ENCODE data around the gene PARP15. TPM values are rescaled to one million over a fixed set of nuclear protein-coding genes. Genes with fewer than 3 reads are reported as not detected.

PARP15 gene
- total RNA-seq, 2 experiments from 2014 or later, result 36.6 to 38.6 TPM

DNA sequence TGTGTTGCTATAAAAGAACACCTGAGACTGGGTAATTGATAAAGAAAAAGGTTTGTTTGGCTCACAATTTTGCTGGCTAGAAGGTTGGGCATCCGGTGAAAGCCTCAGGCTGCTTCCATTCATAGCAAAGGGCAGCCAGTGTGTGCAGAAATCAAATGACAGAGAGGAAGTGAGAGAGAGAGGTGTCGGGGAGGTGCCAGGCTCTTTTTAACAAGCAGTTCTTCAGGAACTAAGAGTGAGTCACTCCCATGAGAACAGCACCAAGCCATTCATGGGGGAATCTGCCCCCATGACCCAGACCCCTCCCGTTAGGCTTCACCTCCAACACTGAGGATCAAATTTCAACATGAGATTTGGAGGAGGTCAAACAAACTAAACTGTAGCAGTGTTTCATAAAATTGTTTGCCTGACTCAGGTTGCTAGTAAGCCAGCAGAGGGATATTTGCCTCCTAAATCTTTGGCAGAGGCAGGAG, 4.5 kb upstream of the PARP15 start:
- H3K4me1 Mint-ChIP-seq (ENCODE audit: low read depth), result peaks cover 60% of the 10 kb centered on the region
- peak overlapping the region; percentile 77 for H3K27ac Mint-ChIP-seq
- H3K36me3 Mint-ChIP-seq (ENCODE audit: low read depth), result peaks cover 71% of the 10 kb centered on the region
- ATAC-seq (no peak), DNase-seq (peak; percentile 39)
- ChIA-PET CTCF (interaction anchor here (0.9 to 3.2 kb wide), 2 partner anchors 106 to 188 kb away, joined by 3 to 21 read pairs; partner anchors contain the start of genes FAM162A and PARP14), POLR2A (interaction anchor here (6.7 kb wide), 1 partner anchor 7 kb away, joined by 63 read pairs; the partner anchor contains the start of genes DTX3L and PARP9)
- H3K27me3 Mint-ChIP-seq (ENCODE audit: low read depth), result no peaks in the 10 kb centered on the region
- H3K4me3 Mint-ChIP-seq, result no peak overlapping the region
- no peaks in the 10 kb centered on the region for H3K9me3 Mint-ChIP-seq (ENCODE audit: insufficient read depth)

DNA sequence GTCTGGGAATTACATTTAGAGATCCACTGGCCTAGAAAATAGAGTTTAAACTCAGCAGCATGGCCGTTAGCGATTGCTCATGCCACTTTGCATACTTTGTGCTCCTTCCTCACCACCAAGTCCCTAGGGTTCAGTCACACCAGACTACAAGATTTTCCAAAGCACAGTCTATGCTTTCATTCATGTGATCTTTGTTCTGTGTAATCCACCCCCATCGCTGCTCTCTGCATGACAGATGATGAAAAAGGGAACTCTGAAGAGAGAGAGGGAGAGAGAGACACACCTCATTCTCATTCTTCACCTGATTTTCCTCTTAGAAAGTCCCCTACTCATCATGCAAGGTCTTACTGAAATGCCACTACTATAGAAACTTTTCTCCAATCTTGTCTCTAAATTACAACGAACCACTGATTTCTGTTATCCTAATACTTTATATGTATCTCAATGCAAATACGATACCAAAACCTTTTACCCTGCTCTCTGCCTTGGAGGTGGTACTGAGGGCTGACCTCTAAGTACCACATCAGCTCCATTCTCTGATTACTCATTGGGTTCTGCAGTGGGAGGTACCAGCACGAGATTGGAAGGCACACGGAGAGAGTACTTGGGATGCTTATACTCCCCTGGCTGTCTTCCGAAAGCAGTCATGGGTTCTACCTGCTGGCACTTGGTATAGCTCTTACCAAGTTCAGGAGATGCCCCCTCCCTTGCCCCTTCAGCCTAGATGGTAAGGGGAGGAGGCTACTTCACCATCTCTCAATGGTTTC, 1.1 kb upstream of the PARP15 start:
- H3K27ac Mint-ChIP-seq, result peak overlapping the region; percentile 69
- H3K27me3 Mint-ChIP-seq (ENCODE audit: low read depth), result no peaks in the 10 kb centered on the region
- peaks cover 46% of the 10 kb centered on the region for H3K4me1 Mint-ChIP-seq (ENCODE audit: low read depth)
- no peak for DNase-seq
- peaks cover 5% of the 10 kb centered on the region for H3K9me3 Mint-ChIP-seq (ENCODE audit: insufficient read depth)
- peaks cover 59% of the 10 kb centered on the region for H3K36me3 Mint-ChIP-seq (ENCODE audit: low read depth)
- H3K4me3 Mint-ChIP-seq, result no peak overlapping the region
- ATAC-seq, result no peak
- ChIA-PET POLR2A (interaction anchor here (0.6 to 6.7 kb wide), 4 partner anchors 11 to 937 kb away, joined by 3 to 63 read pairs (median 6); partner anchors contain the start of genes DTX3L and PARP9), CTCF (interaction anchor here (0.7 to 3.2 kb wide), 2 partner anchors 102 to 103 kb away, joined by 3 to 21 read pairs; partner anchors contain the start of gene PARP14)

DNA sequence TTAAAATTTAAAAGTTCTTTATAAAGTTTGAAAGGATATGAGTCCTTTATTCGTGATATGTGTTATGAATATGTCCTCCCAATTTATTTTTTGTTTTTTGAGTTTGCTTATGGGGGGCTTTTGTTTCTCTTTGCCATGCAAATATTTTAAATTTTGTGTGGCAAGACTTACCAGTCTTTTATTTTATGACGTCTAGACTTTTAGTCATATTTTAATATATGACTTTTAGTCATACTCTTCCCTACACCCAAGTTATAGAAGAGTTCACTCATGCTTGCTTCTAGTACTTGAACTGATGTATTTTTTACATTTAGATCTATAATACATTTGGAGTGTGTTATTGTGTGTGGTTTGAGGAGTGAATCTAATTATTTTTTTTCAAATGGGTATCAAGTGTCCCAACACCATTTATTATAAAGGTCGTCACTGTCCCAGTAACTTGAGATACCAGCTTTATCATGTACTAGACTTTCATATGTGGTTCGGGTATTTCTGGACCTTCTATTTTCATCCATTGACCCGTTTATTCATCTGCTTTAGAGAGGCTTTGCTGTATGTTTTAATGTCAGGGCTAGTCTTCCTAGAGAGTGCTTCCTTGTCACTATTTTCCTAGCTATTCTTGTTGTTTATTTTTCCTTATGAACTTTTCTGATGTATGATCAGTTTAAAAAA, 755 bp downstream of the PARP15 start:
- no peaks in the 10 kb centered on the region for H3K27me3 Mint-ChIP-seq (ENCODE audit: low read depth)
- POLR2A ChIA-PET, result interaction anchor here (1.1 to 6.7 kb wide), 2 partner anchors 13 to 30 kb away, joined by 4 to 63 read pairs; partner anchors contain the start of genes DTX3L and PARP9
- peaks cover 61% of the 10 kb centered on the region for H3K36me3 Mint-ChIP-seq (ENCODE audit: low read depth)
- CTCF ChIA-PET, result interaction anchor here (0.5 to 2.6 kb wide), 7 partner anchors 10 to 101 kb away, joined by 3 to 17 read pairs (median 4); partner anchors contain the start of genes DTX3L, PARP14 and PARP9
- peak overlapping the region; percentile 100 for H3K4me3 Mint-ChIP-seq
- peaks cover 42% of the 10 kb centered on the region for H3K4me1 Mint-ChIP-seq (ENCODE audit: low read depth)
- ATAC-seq, result no peak
- DNase-seq, result no peak
- H3K27ac Mint-ChIP-seq, result peak overlapping the region; percentile 99
- H3K9me3 Mint-ChIP-seq (ENCODE audit: insufficient read depth), result peaks cover 20% of the 10 kb centered on the region

DNA sequence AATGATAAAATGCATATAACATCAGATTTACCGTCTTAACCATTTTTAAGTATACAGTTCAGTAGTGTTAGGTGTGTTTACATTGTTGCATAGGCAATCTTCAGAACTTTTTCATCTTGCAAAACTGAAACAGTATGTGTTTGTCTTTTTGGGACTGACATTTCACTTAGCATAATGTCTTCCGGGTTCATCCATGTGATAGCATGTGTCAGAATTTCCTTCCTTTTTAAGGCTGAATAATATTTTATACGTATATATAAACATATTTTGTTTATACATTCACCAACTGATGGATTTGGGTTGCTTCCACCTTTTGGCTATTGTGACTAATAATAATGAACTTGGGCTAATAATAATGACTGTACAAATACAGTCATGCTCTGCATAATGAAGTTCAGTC, 3.0 kb downstream of the PARP15 start:
- ATAC-seq (no peak), DNase-seq (no peak)
- Mint-ChIP-seq H3K9me3 (ENCODE audit: insufficient read depth) (peaks cover 34% of the 10 kb centered on the region), H3K36me3 (ENCODE audit: low read depth) (peaks cover 66% of the 10 kb centered on the region), H3K4me3 (no peak overlapping the region), H3K27ac (no peak overlapping the region), H3K4me1 (ENCODE audit: low read depth) (peaks cover 46% of the 10 kb centered on the region), H3K27me3 (ENCODE audit: low read depth) (no peaks in the 10 kb centered on the region)
- CTCF ChIA-PET, result interaction anchor here (2.6 kb wide), 1 partner anchor 99 kb away, joined by 17 read pairs; the partner anchor contains the start of gene PARP14
- POLR2A ChIA-PET, result no interaction called here

DNA sequence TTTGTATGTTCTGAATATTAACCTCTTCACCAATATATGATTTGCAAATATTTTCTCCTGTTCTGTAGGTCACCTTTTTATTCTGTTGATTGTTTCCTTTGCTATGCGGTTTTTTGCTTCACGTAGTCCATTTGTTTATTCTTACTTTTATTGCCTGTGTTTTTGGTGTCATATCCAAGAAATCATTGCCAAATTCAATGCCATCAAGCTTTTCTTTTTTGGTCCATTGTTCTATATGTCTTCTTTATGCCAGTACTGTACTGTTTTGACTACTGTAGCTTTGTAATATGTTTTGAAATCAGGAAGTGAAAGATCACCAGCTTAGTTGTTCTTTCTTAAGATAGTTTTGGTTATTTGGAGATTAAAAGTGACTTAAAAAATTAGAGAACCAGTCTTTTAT, 4.2 kb downstream of the PARP15 start:
- POLR2A ChIA-PET, result interaction anchor here (1.5 kb wide), 1 partner anchor 18 kb away, joined by 3 read pairs; the partner anchor contains the start of genes DTX3L and PARP9
- Mint-ChIP-seq H3K4me3 (no peak overlapping the region), H3K27ac (no peak overlapping the region), H3K27me3 (ENCODE audit: low read depth) (no peaks in the 10 kb centered on the region), H3K36me3 (ENCODE audit: low read depth) (peaks cover 66% of the 10 kb centered on the region), H3K4me1 (ENCODE audit: low read depth) (peaks cover 41% of the 10 kb centered on the region), H3K9me3 (ENCODE audit: insufficient read depth) (peaks cover 34% of the 10 kb centered on the region)
- CTCF ChIA-PET, result interaction anchor here (1.5 kb wide), 1 partner anchor 98 kb away, joined by 11 read pairs; no protein-coding TSS in a partner anchor
- no peak for DNase-seq
- ATAC-seq, result no peak

DNA sequence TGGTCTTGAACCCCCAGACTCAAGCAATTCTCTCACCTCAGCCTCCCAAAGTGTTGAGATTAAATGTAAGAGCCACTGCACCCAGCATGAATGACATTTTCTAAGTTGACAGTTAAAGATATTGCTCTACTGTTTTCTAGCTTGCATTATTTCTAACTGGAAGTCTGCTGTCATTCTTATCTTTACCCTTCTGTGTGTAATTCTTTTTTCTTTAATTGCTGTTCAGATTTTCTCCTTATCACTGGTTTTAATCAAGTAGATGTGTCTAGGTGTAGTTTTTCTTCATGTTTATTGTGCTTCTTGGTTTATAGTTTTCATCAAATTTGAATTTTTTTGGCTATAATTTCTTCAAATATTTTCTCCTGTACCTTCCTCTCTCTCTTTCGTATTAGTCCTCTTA, 4.9 kb downstream of the PARP15 start:
- peaks cover 68% of the 10 kb centered on the region for H3K36me3 Mint-ChIP-seq (ENCODE audit: low read depth)
- POLR2A ChIA-PET, result interaction anchor here (1.5 to 1.8 kb wide), 2 partner anchors 14 to 18 kb away, joined by 3 read pairs; partner anchors contain the start of genes DTX3L and PARP9
- peaks cover 34% of the 10 kb centered on the region for H3K9me3 Mint-ChIP-seq (ENCODE audit: insufficient read depth)
- no peak for DNase-seq
- CTCF ChIA-PET, result interaction anchor here (0.5 to 1.5 kb wide), 2 partner anchors 11 to 97 kb away, joined by 3 to 11 read pairs; no protein-coding TSS in a partner anchor
- ATAC-seq, result no peak
- no peak overlapping the region for H3K27ac Mint-ChIP-seq
- no peak overlapping the region for H3K4me3 Mint-ChIP-seq
- no peaks in the 10 kb centered on the region for H3K27me3 Mint-ChIP-seq (ENCODE audit: low read depth)
- H3K4me1 Mint-ChIP-seq (ENCODE audit: low read depth), result peaks cover 35% of the 10 kb centered on the region

DNA sequence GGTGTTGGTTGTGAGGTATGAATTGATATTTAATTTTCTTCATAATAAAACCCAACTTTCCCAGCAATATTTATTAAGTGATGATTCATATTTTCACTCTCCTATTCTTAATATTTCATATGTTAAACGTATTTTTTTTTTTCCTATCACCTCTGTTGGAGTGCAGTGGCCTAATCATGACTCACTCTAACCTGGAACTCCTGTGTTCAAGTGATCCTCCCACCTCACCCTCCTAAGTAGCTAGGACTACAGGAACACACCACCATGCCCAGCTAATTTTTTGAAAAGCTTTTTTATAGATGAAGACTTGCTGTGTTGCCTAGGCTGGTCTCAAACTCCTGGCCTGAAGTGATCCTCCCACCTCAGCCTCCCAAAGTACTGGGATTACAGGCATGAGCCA, 8.6 kb downstream of the PARP15 start:
- peaks cover 27% of the 10 kb centered on the region for H3K4me1 Mint-ChIP-seq (ENCODE audit: low read depth)

DNA sequence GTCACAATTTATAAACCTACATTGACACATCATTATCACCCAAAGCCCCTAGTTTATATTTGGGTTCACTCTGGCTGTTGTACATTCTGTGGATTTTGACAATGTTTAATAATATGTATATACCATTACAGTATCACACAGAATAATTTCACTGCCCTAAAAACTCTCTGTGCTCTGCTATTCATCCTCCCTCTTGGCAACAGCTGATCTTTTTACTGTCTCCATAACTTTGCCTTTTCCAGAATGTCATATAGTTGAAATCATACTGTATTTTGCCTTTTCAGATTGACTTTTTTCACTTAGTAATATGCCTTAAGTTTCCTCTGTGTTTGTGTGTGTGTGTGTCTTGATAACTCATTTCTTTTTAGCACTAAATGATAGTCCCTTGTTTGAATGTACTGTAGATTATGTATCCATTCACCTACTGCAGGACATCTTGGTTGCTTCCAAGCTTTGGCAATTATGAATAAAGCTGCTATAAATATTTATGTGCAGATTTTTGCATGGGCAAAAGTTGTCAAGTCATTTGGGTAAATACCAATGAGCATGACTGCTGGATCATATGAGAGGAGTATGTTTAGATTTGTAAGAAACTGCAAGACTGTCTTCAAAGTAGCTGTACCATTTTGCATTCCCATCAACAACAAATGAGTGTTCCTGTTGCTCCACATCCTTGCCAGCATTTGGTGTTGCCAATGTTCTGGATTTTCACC, 9.5 kb downstream of the PARP15 start:
- ATAC-seq, result no peak
- Mint-ChIP-seq H3K4me3 (no peak overlapping the region), H3K36me3 (ENCODE audit: low read depth) (peaks cover 59% of the 10 kb centered on the region), H3K27me3 (ENCODE audit: low read depth) (no peaks in the 10 kb centered on the region), H3K9me3 (ENCODE audit: insufficient read depth) (peaks cover 23% of the 10 kb centered on the region), H3K27ac (no peak overlapping the region), H3K4me1 (ENCODE audit: low read depth) (peaks cover 24% of the 10 kb centered on the region)
- ChIA-PET POLR2A (no interaction called here), CTCF (interaction anchor here (1.3 kb wide), 1 partner anchor 92 kb away, joined by 3 read pairs; no protein-coding TSS in a partner anchor)
- no peak for DNase-seq

More for the DNA sequence above, 8.6 kb downstream of the PARP15 start:
- Mint-ChIP-seq H3K27me3 (ENCODE audit: low read depth) (no peaks in the 10 kb centered on the region), H3K27ac (peak overlapping the region; percentile 27), H3K9me3 (ENCODE audit: insufficient read depth) (peaks cover 31% of the 10 kb centered on the region), H3K36me3 (ENCODE audit: low read depth) (peaks cover 63% of the 10 kb centered on the region), H3K4me3 (no peak overlapping the region)
- ATAC-seq (no peak), DNase-seq (no peak)
- ChIA-PET CTCF (no interaction called here), POLR2A (no interaction called here)

DNA sequence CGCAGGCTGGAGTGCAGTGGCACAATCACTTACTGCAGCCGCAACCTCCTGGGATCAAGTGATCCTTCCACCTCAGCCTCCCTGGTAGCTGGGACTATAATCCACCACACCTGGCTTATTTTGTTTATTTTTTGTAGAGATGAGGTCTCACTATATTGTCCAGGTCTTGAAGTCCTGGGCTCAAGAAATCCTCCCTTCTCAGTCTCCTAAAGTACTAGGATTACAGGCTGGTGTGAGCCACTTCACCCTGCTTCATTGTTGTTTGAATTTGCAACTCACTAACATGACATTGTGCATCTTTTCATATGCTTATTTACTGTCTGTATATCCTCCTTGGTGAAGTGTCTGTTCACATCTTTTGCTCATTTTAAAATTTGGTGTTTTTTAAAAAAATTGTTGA, 10.1 kb downstream of the PARP15 start:
- no peak for ATAC-seq
- Mint-ChIP-seq H3K27ac (no peak overlapping the region), H3K27me3 (ENCODE audit: low read depth) (no peaks in the 10 kb centered on the region), H3K4me3 (no peak overlapping the region), H3K9me3 (ENCODE audit: insufficient read depth) (peaks cover 17% of the 10 kb centered on the region), H3K4me1 (ENCODE audit: low read depth) (peaks cover 24% of the 10 kb centered on the region), H3K36me3 (ENCODE audit: low read depth) (peaks cover 57% of the 10 kb centered on the region)
- ChIA-PET CTCF (interaction anchor here (1.3 kb wide), 1 partner anchor 91 kb away, joined by 3 read pairs; no protein-coding TSS in a partner anchor), POLR2A (no interaction called here)
- DNase-seq, result no peak

DNA sequence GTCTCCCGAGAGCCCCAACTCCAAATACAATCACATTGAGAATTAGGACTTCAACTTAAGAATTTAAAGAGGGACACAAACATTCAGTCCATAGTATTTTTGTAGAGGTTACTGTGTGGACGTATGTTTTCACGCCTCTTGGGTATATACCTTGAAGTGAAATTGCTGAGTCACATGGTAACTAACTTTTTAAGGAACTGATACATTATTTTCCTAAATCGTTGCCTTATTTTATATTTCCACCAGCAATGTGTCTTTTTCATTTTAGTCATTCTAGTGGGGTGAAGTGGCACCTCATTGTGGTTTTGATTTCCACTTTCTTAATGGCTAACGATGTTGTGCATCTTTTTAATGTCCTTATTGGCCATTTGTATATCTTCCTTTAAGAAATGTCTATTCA, 11.8 kb downstream of the PARP15 start:
- POLR2A ChIA-PET, result no interaction called here
- peaks cover 44% of the 10 kb centered on the region for H3K36me3 Mint-ChIP-seq (ENCODE audit: low read depth)
- no peak for ATAC-seq

DNA sequence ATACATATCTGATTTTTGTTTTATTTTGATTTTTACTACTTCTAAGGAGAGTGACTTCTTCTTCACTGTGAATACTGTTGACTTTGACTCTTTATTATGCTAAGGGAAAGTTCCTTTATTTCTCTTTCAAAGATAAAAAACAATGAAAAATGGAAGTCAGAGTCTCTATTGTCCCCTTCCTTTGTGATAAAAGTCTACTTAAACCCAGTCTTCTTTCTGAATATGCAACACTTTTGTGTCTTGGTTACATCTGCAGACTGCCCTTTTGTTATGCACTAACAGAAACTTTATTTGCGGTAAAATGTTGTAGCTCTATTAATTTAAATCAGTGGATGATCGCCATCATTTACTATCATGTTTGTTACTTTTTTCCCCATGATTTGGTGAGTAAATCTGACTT, 13.2 kb downstream of the PARP15 start:
- Mint-ChIP-seq H3K4me3 (no peak overlapping the region), H3K4me1 (ENCODE audit: low read depth) (peaks cover 10% of the 10 kb centered on the region), H3K36me3 (ENCODE audit: low read depth) (peaks cover 37% of the 10 kb centered on the region), H3K27me3 (ENCODE audit: low read depth) (no peaks in the 10 kb centered on the region), H3K27ac (no peak overlapping the region), H3K9me3 (ENCODE audit: insufficient read depth) (no peaks in the 10 kb centered on the region)
- ATAC-seq (no peak), DNase-seq (no peak)
- ChIA-PET POLR2A (no interaction called here), CTCF (no interaction called here)

More for the DNA sequence above, 11.8 kb downstream of the PARP15 start:
- H3K4me3 Mint-ChIP-seq, result no peak overlapping the region
- DNase-seq, result no peak
- H3K27ac Mint-ChIP-seq, result no peak overlapping the region
- H3K4me1 Mint-ChIP-seq (ENCODE audit: low read depth), result peaks cover 14% of the 10 kb centered on the region
- no peaks in the 10 kb centered on the region for H3K27me3 Mint-ChIP-seq (ENCODE audit: low read depth)
- peaks cover 4% of the 10 kb centered on the region for H3K9me3 Mint-ChIP-seq (ENCODE audit: insufficient read depth)
- CTCF ChIA-PET, result no interaction called here

Data from activated CD8-positive, alpha-beta T cell treated with anti-CD3 and anti-CD28 coated beads, Interleukin-2, amount 10 ng/mL, durations not matched to agents 7 days and 5 days (primary cell).